Thyroid gland (tissue), 4 donors: ENCODE measurements around the gene MEGF6. TPM values are rescaled to one million over a fixed set of nuclear protein-coding genes. Genes with fewer than 3 reads are reported as not detected.

Source experiments
- DNase-seq, 2 donors: peaks; one replicate each; pipeline ENCODE4 v3.0.0-alpha.2; 2019
- H3K27ac ChIP-seq, 3 donors: fragments of 200-600 bp; sonication (generic); 1 replicate in 2 of 3; 2 replicates in 1 of 3; pipeline ENCODE4 v1.5.1; 2016 to 2019; ENCODE audit warnings: mild to moderate bottlenecking in 1 of 3, moderate library complexity in 1 of 3
- H3K27me3 ChIP-seq: fragments of 200-600 bp; sonication (generic); one replicate; pipeline ENCODE4 v1.5.1; 2019
- H3K36me3 ChIP-seq, 2 donors: fragments of 200-600 bp; sonication (generic); one replicate each; pipeline ENCODE4 v1.5.1; 2016 to 2019
- H3K4me1 ChIP-seq, 2 donors: fragments of 200-600 bp; sonication (generic); one replicate each; pipeline ENCODE4 v1.5.1; 2017 to 2019
- H3K4me3 ChIP-seq, 3 donors: fragments of 200-600 bp; sonication (generic); replicated peaks in 1 of 3; 1 replicate in 2 of 3; 2 replicates in 1 of 3; pipeline ENCODE4 v1.5.1; 2016; ENCODE audit warnings: mild to moderate bottlenecking in 1 of 3
- H3K9me3 ChIP-seq: fragments of 200-600 bp; sonication (generic); one replicate; pipeline ENCODE4 v1.5.1; 2017
- CTCF ChIP-seq, 6 experiments: fragments of 200-600 bp in 3 of 6; fragments of 450-650 bp in 3 of 6; sonication (generic) in 3 of 6; IDR thresholded peaks; one replicate each; pipeline ENCODE4 v1.5.1; 2016 to 2019; ENCODE audit warnings: antibody characterized with exemption in 6 of 6, mild to moderate bottlenecking in 2 of 6, inconsistent platforms in 1 of 6, moderate library complexity in 1 of 6
- POLR2A ChIP-seq, 2 donors: fragments of 450-650 bp; IDR thresholded peaks; one replicate each; pipeline ENCODE4 v1.6.1; 2017; ENCODE audit warnings: antibody characterized with exemption in 2 of 2, mild to moderate bottlenecking in 2 of 2, moderate library complexity in 1 of 2
- WGBS, 2 donors: methylation state at CpG; one replicate each; pipeline ENCODE4 v1.1.5; 2017; 5-methylcytosine and 5-hydroxymethylcytosine counted together
- intact Hi-C: fragments of 100-400 bp; cut with DNase I; formaldehyde crosslinking; loops from one replicate; pipeline ENCODE4 v1.15.1; 2023
- total RNA-seq, 4 donors: library from RNA; depleted of rRNA; stranded (reverse); fragments of >200 nt; gene quantifications; one replicate each; pipeline ENCODE4 v1.2.3, GENCODE V29; 2016

The MEGF6 gene
- total RNA-seq, 4 donors from 2014 or later = 9.4 to 25.8 (median 21.8) TPM

DNA sequence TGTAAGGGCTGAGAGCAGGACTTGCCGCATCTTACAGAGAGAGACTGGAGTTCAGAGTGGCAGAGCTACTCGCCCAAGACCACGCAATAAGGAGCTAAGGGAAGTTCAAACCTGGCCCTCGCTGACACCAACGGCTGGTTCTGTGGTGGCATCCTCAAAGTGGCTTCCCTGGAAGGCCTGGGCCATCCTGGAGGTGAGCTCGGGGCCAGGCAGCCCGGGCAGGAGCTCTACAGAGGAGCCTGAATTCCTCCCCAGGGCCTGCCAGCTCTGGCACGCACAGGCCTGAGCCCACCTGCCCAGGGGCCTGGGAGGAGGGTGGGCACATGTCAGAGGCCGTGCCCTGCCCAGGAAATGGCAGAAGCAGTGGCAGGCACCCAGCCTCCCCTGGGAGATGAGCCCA lies 68.6 kb downstream of the MEGF6 start:
- H3K4me3 ChIP-seq = no peak overlapping the region
- peak overlapping the region in 1 of 3 donors; percentile 43 for H3K27ac ChIP-seq
- WGBS, 2 donors = 92 to 97% methylated on average over 4 to 6 of the region's 9 CpGs
- H3K36me3 ChIP-seq = no peaks in the 10 kb centered on the region
- H3K9me3 ChIP-seq = no peaks in the 10 kb centered on the region
- H3K4me1 ChIP-seq = peaks cover 2 to 39% of the 10 kb centered on the region in 2 donors
- intact Hi-C loops = no loop called here
- DNase-seq = no peak
- TF ChIP-seq POLR2A (IDR thresholded peaks at IDR 0.05) (no peak), CTCF (IDR thresholded peaks at IDR 0.05) (no peak)
- H3K27me3 ChIP-seq = no peaks in the 10 kb centered on the region

DNA sequence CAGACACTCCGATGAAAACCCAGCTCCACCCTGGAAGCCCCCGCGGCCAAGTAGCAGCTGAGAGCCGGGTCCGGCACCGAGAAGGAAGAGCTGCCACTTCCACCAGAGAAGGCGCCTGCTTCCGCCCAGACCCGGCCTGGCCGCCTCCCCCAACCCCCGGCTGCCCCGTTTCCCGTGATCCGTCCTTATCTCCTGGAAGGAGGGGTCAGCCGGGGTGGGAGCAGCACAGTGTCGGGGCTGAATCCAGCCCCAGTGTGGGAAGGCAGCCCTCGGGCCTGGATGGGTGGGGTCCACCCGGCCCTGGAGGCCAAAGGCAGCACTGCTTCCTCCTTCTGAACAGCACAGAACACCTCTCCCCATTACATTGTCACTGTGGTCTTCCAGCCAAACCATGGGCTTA lies 69.4 kb downstream of the MEGF6 start:
- H3K27me3 ChIP-seq = no peaks in the 10 kb centered on the region
- H3K9me3 ChIP-seq = no peaks in the 10 kb centered on the region
- no peak for DNase-seq
- H3K27ac ChIP-seq = no peak overlapping the region
- WGBS, 2 donors = 25 to 60% methylated on average over 1 to 4 of the region's 18 CpGs
- no peaks in the 10 kb centered on the region for H3K36me3 ChIP-seq
- TF ChIP-seq CTCF (IDR thresholded peaks at IDR 0.05) = no peak
- no peak for TF ChIP-seq POLR2A (IDR thresholded peaks at IDR 0.05)
- intact Hi-C loops = no loop called here
- H3K4me3 ChIP-seq = no peak overlapping the region
- peaks cover 0 to 31% of the 10 kb centered on the region in 2 donors for H3K4me1 ChIP-seq

DNA sequence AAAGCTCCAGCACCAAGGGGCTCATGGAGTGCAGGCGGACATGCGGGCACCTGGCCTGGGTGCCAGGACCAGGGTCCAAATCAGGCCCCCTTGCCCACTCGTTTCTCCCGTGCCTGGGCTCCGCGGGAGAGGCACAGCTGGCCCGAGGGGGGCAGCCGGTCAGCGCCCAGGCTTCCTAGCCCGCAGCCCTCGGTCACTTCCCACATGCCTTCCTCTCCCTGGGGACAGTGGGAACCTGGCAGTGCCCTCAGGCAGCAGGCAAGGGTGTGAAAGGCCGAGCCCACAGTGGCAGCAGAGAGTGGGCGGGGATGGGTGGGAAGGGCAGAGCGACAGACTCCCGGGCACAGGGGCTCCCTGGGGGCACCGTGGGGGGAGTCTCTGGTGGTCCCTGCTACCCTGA lies 69.8 kb downstream of the MEGF6 start:
- TF ChIP-seq POLR2A (IDR thresholded peaks at IDR 0.05) = no peak
- no peak for TF ChIP-seq CTCF (IDR thresholded peaks at IDR 0.05)
- Histone ChIP-seq H3K27me3 (no peaks in the 10 kb centered on the region), H3K9me3 (no peaks in the 10 kb centered on the region), H3K4me1 (peaks cover 0 to 28% of the 10 kb centered on the region in 2 donors), H3K27ac (no peak overlapping the region), H3K36me3 (no peaks in the 10 kb centered on the region), H3K4me3 (no peak overlapping the region)
- DNase-seq = no peak
- 76 to 85% methylated on average over 11 to 15 of the region's 16 CpGs for WGBS, 2 donors
- intact Hi-C loops = no loop called here

DNA sequence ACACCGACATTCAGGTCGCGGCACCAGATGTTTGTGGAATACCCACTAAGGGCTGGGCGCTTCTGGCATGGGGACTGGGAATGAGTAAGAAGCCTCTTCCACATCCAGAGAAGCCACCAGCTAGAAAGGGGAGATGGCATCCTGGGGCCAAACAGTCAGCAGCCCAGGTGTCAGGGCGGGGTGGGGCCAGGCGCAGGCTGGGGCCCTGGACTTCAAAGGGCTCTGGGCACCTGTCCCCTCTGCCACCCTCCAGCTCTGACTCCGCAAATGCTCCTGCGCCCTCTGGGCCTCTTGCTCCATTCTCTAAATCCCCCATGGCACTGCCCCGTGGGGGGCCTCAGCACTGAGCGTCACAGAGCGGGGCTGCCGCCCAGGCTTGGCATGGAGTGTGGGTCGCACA lies 70.4 kb downstream of the MEGF6 start:
- Histone ChIP-seq H3K4me1 (peaks cover 0 to 28% of the 10 kb centered on the region in 2 donors), H3K27ac (no peak overlapping the region), H3K9me3 (no peaks in the 10 kb centered on the region), H3K36me3 (no peaks in the 10 kb centered on the region), H3K4me3 (no peak overlapping the region), H3K27me3 (no peaks in the 10 kb centered on the region)
- WGBS, 2 donors = 96 to 100% methylated on average over 9 to 11 of the region's 13 CpGs
- intact Hi-C loops = no loop called here
- TF ChIP-seq POLR2A (IDR thresholded peaks at IDR 0.05) (no peak), CTCF (IDR thresholded peaks at IDR 0.05) (no peak)
- DNase-seq = no peak

- Histone ChIP-seq H3K4me3 (no peak overlapping the region), H3K27me3 (no peaks in the 10 kb centered on the region), H3K27ac (peak overlapping the region in 2 of 3 donors; percentile 30 to 61), H3K36me3 (no peaks in the 10 kb centered on the region), H3K9me3 (no peaks in the 10 kb centered on the region), H3K4me1 (peaks cover 0 to 28% of the 10 kb centered on the region in 2 donors)
- intact Hi-C loops = no loop called here
- TF ChIP-seq POLR2A (IDR thresholded peaks at IDR 0.05) = no peak
- no peak for TF ChIP-seq CTCF (IDR thresholded peaks at IDR 0.05)
- 69 to 73% methylated on average over 14 to 22 of the region's 24 CpGs for WGBS, 2 donors
- peak in 1 of 2 donors; percentile 36 for DNase-seq
Measured at GRCh38 chr1:3539707-3540425, 71.4 kb downstream of the MEGF6 start.
